SU-DHL-6 (cell line): ENCODE data around the gene MKRN2.

Source experiments
- H2AFZ ChIP-seq: fragments of 200-600 bp; sonication (generic); 2 replicates; pipeline ENCODE4 v1.6.1; 2014; ENCODE audit warnings: low read depth, mild to moderate bottlenecking, moderate library complexity, mixed read lengths, antibody characterized with exemption, low read length; ENCODE audit not compliant: severe bottlenecking
- H3F3A ChIP-seq: fragments of 200-600 bp; shearing (Covaris generic); 2 replicates; pipeline ENCODE4 v1.6.0; 2016; ENCODE audit warnings: antibody characterized with exemption, mild to moderate bottlenecking; ENCODE audit not compliant: insufficient read depth
- H3K27ac ChIP-seq: fragments of 200-600 bp; sonication (generic); 2 replicates; pipeline ENCODE4 v1.5.1; 2016; ENCODE audit warnings: low read depth, mild to moderate bottlenecking, low read length, moderate library complexity, mixed read lengths
- H3K27me3 ChIP-seq: fragments of 200-600 bp; sonication (generic), shearing (Covaris generic); 2 replicates; pipeline ENCODE4 v1.6.0; 2014; ENCODE audit warnings: mild to moderate bottlenecking, low read length
- H3K36me3 ChIP-seq: fragments of 200-600 bp; sonication (generic); 2 replicates; pipeline ENCODE4 v1.6.1; 2014; ENCODE audit warnings: mild to moderate bottlenecking, low read length, mixed read lengths
- H3K4me2 ChIP-seq: fragments of 300-600, 200-600 bp; shearing (Covaris generic), sonication (generic); 2 replicates; pipeline ENCODE4 v1.6.0; 2014; ENCODE audit warnings: low read length, low read depth, mild to moderate bottlenecking; ENCODE audit not compliant: poor library complexity, severe bottlenecking
- H3K4me3 ChIP-seq: fragments of 200-600 bp; sonication (generic); 2 replicates; pipeline ENCODE4 v1.5.1; 2014; ENCODE audit warnings: antibody characterized with exemption, low read length, mild to moderate bottlenecking, mixed read lengths; ENCODE audit not compliant: insufficient read depth, poor library complexity, severe bottlenecking
- H3K79me2 ChIP-seq: fragments of 200-600 bp; sonication (generic); 2 replicates; pipeline ENCODE4 v1.6.1; 2014; ENCODE audit warnings: mild to moderate bottlenecking, low read length, moderate library complexity; ENCODE audit not compliant: insufficient read depth
- H3K9ac ChIP-seq: fragments of 200-600 bp; sonication (generic); 2 replicates; pipeline ENCODE4 v1.7.0; 2014; ENCODE audit warnings: mild to moderate bottlenecking, low read length
- H3K9me2 ChIP-seq: fragments of 200-600 bp; sonication (generic); replicated peaks from 2 replicates; pipeline ENCODE4 v1.6.1; 2014; ENCODE audit warnings: low read length; ENCODE audit not compliant: insufficient read depth
- H3K9me3 ChIP-seq: fragments of 200-600 bp; sonication (generic); 2 replicates; pipeline ENCODE4 v1.6.1; 2014; ENCODE audit warnings: low read length, mixed read lengths; ENCODE audit not compliant: insufficient read depth
- H4K20me1 ChIP-seq: fragments of 200-600 bp; sonication (generic); 2 replicates; pipeline ENCODE4 v1.6.1; 2014; ENCODE audit warnings: low read depth, mild to moderate bottlenecking, antibody characterized with exemption, low read length, moderate library complexity, mixed read lengths
- CTCF ChIP-seq: fragments of 200-600 bp; sonication (generic); IDR thresholded peaks from one replicate; pipeline ENCODE4 v1.5.1; 2017; ENCODE audit warnings: antibody characterized with exemption, mild to moderate bottlenecking, low read length, moderate library complexity; ENCODE audit not compliant: insufficient read depth, poor library complexity, severe bottlenecking
- EZH2phosphoT487 ChIP-seq: fragments of 200-600 bp; sonication (generic), shearing (Covaris generic); conservative IDR thresholded peaks from 2 replicates; pipeline ENCODE4 v1.6.1; 2018; ENCODE audit warnings: mild to moderate bottlenecking, antibody characterized with exemption, low read length, moderate library complexity, mixed read lengths

MKRN2 gene

GRCh38 chr3:12521010-12521409 is 35.9 kb upstream of the MKRN2 start:
- Histone ChIP-seq H3K9me3 (no peaks in the 10 kb centered on the region), H3K36me3 (no peaks in the 10 kb centered on the region)
- no peak for TF ChIP-seq EZH2phosphoT487

DNA sequence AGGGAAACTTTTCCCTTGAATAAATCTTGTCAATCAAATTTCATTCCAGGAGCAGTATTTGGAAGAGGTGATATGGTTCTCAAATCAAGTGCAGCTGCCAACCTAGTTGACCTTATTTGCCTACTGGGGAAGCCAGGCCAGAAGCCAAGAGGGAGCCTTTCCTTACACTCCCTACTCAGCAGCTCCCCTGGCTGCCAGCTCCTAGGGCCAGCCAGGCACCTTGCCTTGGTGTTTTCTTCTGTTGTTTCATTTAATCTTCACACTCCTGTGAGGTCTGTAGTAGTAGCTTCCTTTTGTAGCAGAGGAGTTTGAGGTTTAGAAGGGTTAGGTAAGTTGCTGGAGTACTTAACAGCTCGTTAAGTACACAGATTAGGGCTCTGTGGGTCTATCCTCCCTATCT is 34.2 kb upstream of the MKRN2 start:
- H3F3A ChIP-seq, result no peaks in the 10 kb centered on the region
- no peaks in the 10 kb centered on the region for H4K20me1 ChIP-seq
- no peaks in the 10 kb centered on the region for H3K9me2 ChIP-seq
- no peak overlapping the region for H3K9ac ChIP-seq
- no peak overlapping the region for H3K4me3 ChIP-seq
- H3K79me2 ChIP-seq, result no peaks in the 10 kb centered on the region
- H3K9me3 ChIP-seq, result no peaks in the 10 kb centered on the region
- H2AFZ ChIP-seq, result no peak overlapping the region
- H3K27me3 ChIP-seq, result no peaks in the 10 kb centered on the region
- H3K4me2 ChIP-seq, result no peak overlapping the region
- TF ChIP-seq EZH2phosphoT487, result no peak
- no peak for TF ChIP-seq CTCF
- H3K36me3 ChIP-seq, result no peaks in the 10 kb centered on the region
- no peak overlapping the region for H3K27ac ChIP-seq

More at GRCh38 chr3:12521010-12521409, 35.9 kb upstream of the MKRN2 start:
- Histone ChIP-seq H4K20me1 (no peaks in the 10 kb centered on the region), H3K27ac (no peak overlapping the region), H3K79me2 (no peaks in the 10 kb centered on the region), H3K9me2 (no peaks in the 10 kb centered on the region), H3K4me2 (no peak overlapping the region), H3K27me3 (no peaks in the 10 kb centered on the region), H3K4me3 (no peak overlapping the region), H2AFZ (no peak overlapping the region), H3K9ac (no peak overlapping the region), H3F3A (no peaks in the 10 kb centered on the region)

DNA sequence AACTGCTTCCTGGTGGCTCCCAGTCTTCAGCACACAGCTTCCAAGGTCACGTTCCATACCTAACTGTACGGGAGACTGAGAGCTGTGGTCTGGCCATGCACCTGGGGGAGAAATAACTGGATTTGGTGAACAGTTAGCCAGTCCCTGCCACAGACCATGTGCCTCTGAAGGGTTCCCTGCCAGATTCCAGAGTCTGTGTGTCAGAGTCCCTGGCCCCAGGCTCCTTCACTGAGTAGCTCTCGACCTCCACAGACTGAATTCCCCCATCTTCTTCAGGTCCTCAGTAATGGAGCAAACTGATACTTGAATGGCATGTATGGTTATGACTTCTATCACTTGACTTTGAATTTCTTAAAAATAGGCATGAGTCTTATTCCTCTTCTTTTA is 29.1 kb upstream of the MKRN2 start:
- Histone ChIP-seq H3K36me3 (no peaks in the 10 kb centered on the region), H3K9ac (no peak overlapping the region), H3K27me3 (no peaks in the 10 kb centered on the region), H3K27ac (no peak overlapping the region), H3K4me3 (no peak overlapping the region), H3F3A (no peaks in the 10 kb centered on the region), H2AFZ (no peak overlapping the region), H3K79me2 (no peaks in the 10 kb centered on the region), H4K20me1 (no peaks in the 10 kb centered on the region), H3K4me2 (no peak overlapping the region), H3K9me3 (no peaks in the 10 kb centered on the region), H3K9me2 (no peaks in the 10 kb centered on the region)
- no peak for TF ChIP-seq EZH2phosphoT487
- no peak for TF ChIP-seq CTCF

DNA sequence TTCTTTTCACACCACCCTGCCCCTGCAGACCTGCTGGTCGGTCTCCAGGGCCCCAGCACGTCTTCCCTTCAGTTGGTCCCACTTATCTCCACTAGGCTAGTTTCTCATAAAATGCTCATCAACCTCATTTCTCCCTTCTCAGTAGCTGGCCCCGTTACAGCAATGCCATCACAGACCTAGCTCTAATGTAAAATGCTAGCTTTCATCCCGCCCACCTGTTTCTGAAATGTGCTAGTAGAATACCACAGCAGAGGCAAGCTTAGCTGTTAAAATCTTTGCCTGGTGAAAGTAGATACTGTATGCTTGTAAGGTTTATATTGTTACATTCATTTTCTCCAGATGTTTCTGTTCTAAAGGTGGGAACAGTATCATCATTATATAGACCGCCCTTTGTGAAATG is 24.7 kb upstream of the MKRN2 start:
- Histone ChIP-seq H3K27ac (no peak overlapping the region), H3K36me3 (no peaks in the 10 kb centered on the region), H3K4me2 (no peak overlapping the region)

More for the DNA sequence above, 24.7 kb upstream of the MKRN2 start:
- no peaks in the 10 kb centered on the region for H3K79me2 ChIP-seq
- TF ChIP-seq EZH2phosphoT487, result no peak
- TF ChIP-seq CTCF, result no peak
- no peaks in the 10 kb centered on the region for H3K27me3 ChIP-seq
- no peak overlapping the region for H3K9ac ChIP-seq
- H2AFZ ChIP-seq, result no peak overlapping the region
- no peaks in the 10 kb centered on the region for H3K9me3 ChIP-seq
- H3F3A ChIP-seq, result no peaks in the 10 kb centered on the region
- H3K4me3 ChIP-seq, result no peak overlapping the region
- H3K9me2 ChIP-seq, result no peaks in the 10 kb centered on the region
- no peaks in the 10 kb centered on the region for H4K20me1 ChIP-seq
